K562 (cell line): ENCODE results near the gene PCDH9. TPM values are rescaled to one million over a fixed set of nuclear protein-coding genes. Genes with fewer than 3 reads are reported as not detected.

Source experiments
- ATAC-seq: fragments of 200-7000 bp; cut with Tn5 transposase; 3 replicates; pipeline ENCODE4 v1.9.1; 2020; ENCODE audit warnings: moderate library complexity
- BruUV-seq: library from RNA; stranded (reverse); fragments of 400-500 nt; replicated peaks from 2 replicates; lab custom pipeline; 2021; lab: Mats Ljungman, UMichigan
- CTCF ChIA-PET: fragments of 300-600 bp; formaldehyde crosslinking; extraction: SDS; loops from one replicate; lab custom pipeline; 2021; ENCODE audit warnings: low intra/inter-chr PET ratio; lab: Yijun Ruan, JAX
- POLR2A ChIA-PET: fragments of 300-600, 350-650 bp; sonication (Branson Sonifier 250); formaldehyde crosslinking; extraction: SDS; loops from one replicate; lab custom pipeline; 2021; ENCODE audit warnings: antibody characterized with exemption, inconsistent platforms; lab: Yijun Ruan, JAX
- DNase-seq, 4 experiments: peaks; one replicate each; pipeline versions ENCODE4 v3.0.0 to v3.0.0-alpha.2; 2011 to 2018; ENCODE audit warnings: low spot score in 3 of 4, mixed read lengths in 3 of 4; ENCODE audit errors: extremely low read depth in 1 of 4
- FAIRE-seq: peaks from 2 replicates; lab custom pipeline; 2011; peaks lifted over from hg19 to GRCh38; lab: Jason Lieb, UNC
- H2AFZ ChIP-seq: 2 replicates; pipeline ENCODE4 v1.6.0; 2011; ENCODE audit warnings: low read depth, low read length, control low read depth, inconsistent platforms
- H3K27ac ChIP-seq: fragments of 200-600 bp; 3 replicates; pipeline ENCODE4 v1.8.0; 2011; ENCODE audit warnings: low read depth, mild to moderate bottlenecking, control low read depth, inconsistent platforms, low read length, moderate library complexity, mixed read lengths; ENCODE audit errors: extremely low read depth
- H3K27me3 ChIP-seq, 2 experiments: fragments of 300-600 bp in 1 of 2; 2 replicates in 1 of 2; 3 replicates in 1 of 2; pipeline versions ENCODE4 v1.6.0 to v1.8.0; 2011; ENCODE audit warnings: inconsistent platforms in 2 of 2, low read length in 2 of 2, mild to moderate bottlenecking in 1 of 2, mixed read lengths in 1 of 2, moderate library complexity in 1 of 2; ENCODE audit not compliant: control insufficient read depth in 2 of 2, insufficient read depth in 2 of 2
- H3K36me3 ChIP-seq: fragments of 300-600 bp; 3 replicates; pipeline ENCODE4 v1.8.0; 2011; ENCODE audit warnings: mild to moderate bottlenecking, low read length, inconsistent platforms; ENCODE audit not compliant: control insufficient read depth, insufficient read depth
- H3K4me1 ChIP-seq, 2 experiments: fragments of 200-600 bp in 1 of 2; replicated peaks in 1 of 2; 2 replicates in 1 of 2; 3 replicates in 1 of 2; pipeline versions ENCODE4 v1.5.1 to v1.8.0; 2011; ENCODE audit warnings: inconsistent platforms in 2 of 2, low read length in 2 of 2, mild to moderate bottlenecking in 1 of 2, mixed read lengths in 1 of 2, moderate library complexity in 1 of 2; ENCODE audit not compliant: control insufficient read depth in 2 of 2, insufficient read depth in 2 of 2
- H3K4me2 ChIP-seq: 2 replicates; pipeline ENCODE4 v1.6.1; 2011; ENCODE audit warnings: low read length, control low read depth, inconsistent platforms, mixed read lengths; ENCODE audit not compliant: insufficient read depth
- H3K4me3 ChIP-seq: fragments of 200-600 bp; sonication (generic), shearing (Covaris generic); 2 replicates; pipeline ENCODE4 v1.5.1; 2016; ENCODE audit warnings: control low read depth, inconsistent platforms
- H3K79me2 ChIP-seq: fragments of 200-600 bp; 3 replicates; pipeline ENCODE4 v1.8.0; 2011; ENCODE audit warnings: low read length, inconsistent platforms; ENCODE audit not compliant: control insufficient read depth, insufficient read depth
- H3K9ac ChIP-seq, 2 experiments: 2 replicates each; pipeline versions ENCODE4 v1.6.0 to v1.6.1; 2011; ENCODE audit warnings: low read depth in 2 of 2, low read length in 2 of 2, control low read depth in 1 of 2, inconsistent platforms in 1 of 2, mild to moderate bottlenecking in 1 of 2, mixed read lengths in 1 of 2; ENCODE audit not compliant: insufficient read depth in 1 of 2
- H3K9me1 ChIP-seq: one replicate; pipeline ENCODE4 v1.6.0; 2011; ENCODE audit warnings: inconsistent platforms, mild to moderate bottlenecking, low read length, moderate library complexity; ENCODE audit not compliant: control insufficient read depth, insufficient read depth
- H3K9me3 ChIP-seq: replicated peaks from 2 replicates; pipeline ENCODE4 v1.5.1; 2011; ENCODE audit warnings: low read depth, low read length, inconsistent platforms; ENCODE audit not compliant: control insufficient read depth, insufficient read depth
- H4K20me1 ChIP-seq: replicated peaks from 2 replicates; pipeline ENCODE4 v1.6.1; 2011; ENCODE audit warnings: low read length, inconsistent platforms, mixed read lengths; ENCODE audit not compliant: control insufficient read depth, insufficient read depth
- GTF2E2 ChIP-seq: fragments of 200-800 bp; sonication (Bioruptor generic); IDR thresholded peaks from 2 replicates; pipeline ENCODE4 v1.6.1; 2016; ENCODE audit warnings: missing genetic modification characterization, missing compliant biosample characterization
- ZBTB17 ChIP-seq: fragments of 450-650 bp; formaldehyde crosslinking; IDR thresholded peaks from 2 replicates; pipeline ENCODE4 v1.4.0; 2020; ENCODE audit warnings: mild to moderate bottlenecking
- WGBS: fragments of 100-300 bp; shearing (Covaris generic); methylation state at CpG from one replicate; pipeline ENCODE4 v1.1.6; 2016; ENCODE audit warnings: low coverage, mixed read lengths; ENCODE audit not compliant: insufficient coverage; ENCODE audit errors: missing lambda C conversion rate; 5-methylcytosine and 5-hydroxymethylcytosine counted together
- in situ Hi-C: fragments of 300-500 bp; cut with MboI; formaldehyde crosslinking; loops from 4 replicates; pipeline ENCODE4 v1.15.0; 2018; ENCODE audit warnings: inconsistent platforms, mixed read lengths
- intact Hi-C: fragments of 100-400 bp; cut with micrococcal nuclease; formaldehyde crosslinking; loops from 2 replicates; pipeline ENCODE4 v1.14.2; 2022
- polyA plus RNA-seq, 8 experiments: library from polyadenylated mRNA; depleted of rRNA in 4 of 8; stranded (reverse) in 5 of 8; unstranded in 3 of 8; fragments of >200 nt; fragmentation: Nextera tagmentation in 2 of 8; fragmentation: Illumina TruSeq in 1 of 8; extraction: Ambion mirVana in 2 of 8; extraction: Trizol in 1 of 8; gene quantifications; 2 replicates each; pipeline versions ENCODE4 v1.2.1 to v1.2.3, GENCODE V29; 2011 to 2014; ENCODE audit warnings: inconsistent platforms in 1 of 8, missing spikeins in 1 of 8
- total RNA-seq, 7 experiments: library from RNA; depleted of rRNA in 6 of 7; stranded (reverse); fragments of >200 nt in 6 of 7; fragmentation: Illumina TruSeq in 2 of 7; extraction: Trizol in 2 of 7; gene quantifications; 2 replicates each; pipeline versions ENCODE4 v1.2.1 to v1.2.3, GENCODE V29; 2011 to 2021; ENCODE audit warnings: low replicate concordance in 1 of 7

Gene PCDH9
- total and polyA plus RNA-seq, 9 of the 15 experiments (the other 6 are each of a cell fraction or from before 2014, with no cell fraction given) = 1.1 to 6.7 (median 4.9) TPM

- no TSS peak for BruUV-seq
- Histone ChIP-seq H4K20me1 (no peaks in the 10 kb centered on the region), H3K27ac (no peak overlapping the region), H3K4me1 (no peaks in the 10 kb centered on the region), H3K9me1 (no peaks in the 10 kb centered on the region), H3K9ac (no peak overlapping the region), H3K4me2 (no peak overlapping the region), H2AFZ (no peak overlapping the region), H3K36me3 (no peaks in the 10 kb centered on the region), H3K4me3 (no peak overlapping the region), H3K9me3 (no peaks in the 10 kb centered on the region), H3K79me2 (no peaks in the 10 kb centered on the region), H3K27me3 (no peaks in the 10 kb centered on the region)
- no peak for FAIRE-seq
- in situ Hi-C loops (no loop called here), intact Hi-C loops (no loop called here)
- no peak for ATAC-seq
- ChIA-PET CTCF (interaction anchor here (0.6 kb wide), 1 partner anchor 343 kb away, joined by 3 read pairs; no protein-coding TSS in a partner anchor), POLR2A (no interaction called here)
- no peak for TF ChIP-seq GTF2E2
- DNase-seq = no peak
- 9% methylated on average over 4 of the region's 4 CpGs for WGBS
Measured at GRCh38 chr13:66675620-66676019, 554.5 kb downstream of the PCDH9 start.

- no peaks in the 10 kb centered on the region for H3K9me1 ChIP-seq
- H3K9ac ChIP-seq = no peak overlapping the region
- POLR2A ChIA-PET = no interaction called here
- no peak for FAIRE-seq
- no peak overlapping the region for H2AFZ ChIP-seq
- no peak overlapping the region for H3K4me2 ChIP-seq
- no peaks in the 10 kb centered on the region for H3K36me3 ChIP-seq
- H3K4me1 ChIP-seq = no peaks in the 10 kb centered on the region
- CTCF ChIA-PET = no interaction called here
- no peak for ATAC-seq
- no peaks in the 10 kb centered on the region for H3K79me2 ChIP-seq
- TF ChIP-seq ZBTB17 (CRISPR knock-in tag) = no peak
- DNase-seq = no peak
- in situ Hi-C loops (no loop called here), intact Hi-C loops (no loop called here)
- no peaks in the 10 kb centered on the region for H3K27me3 ChIP-seq
- 57% methylated on average over 1 of the region's 1 CpG for WGBS
- H4K20me1 ChIP-seq = no peaks in the 10 kb centered on the region
- no peak overlapping the region for H3K4me3 ChIP-seq
- no peaks in the 10 kb centered on the region for H3K9me3 ChIP-seq
- no TSS peak for BruUV-seq
- H3K27ac ChIP-seq = no peak overlapping the region
Measured at GRCh38 chr13:66673401-66673800, 556.7 kb downstream of the PCDH9 start.
